ENCODE data around the gene SYNGAP1.

GRCh38 chr6:33469661-33470060 is 49.8 kb downstream of the SYNGAP1 start:
- TF ChIP-seq EZH2 (IDR thresholded peaks at IDR 0.05; ENCODE audit: borderline replicate concordance, low read depth, low read length, severe bottlenecking): no peak
- no peak for TF ChIP-seq CTCF (IDR thresholded peaks at IDR 0.05; ENCODE audit: borderline replicate concordance, extremely low read depth, low read length, poor library complexity, severe bottlenecking)

Measured in DND-41 (cell line).